WTC11 (cell line): Measurements from ENCODE around the gene AJM1. TPM values are rescaled to one million over a fixed set of nuclear protein-coding genes. Genes with fewer than 3 reads are reported as not detected.

Experiments
- ATAC-seq: fragments of 200-7000 bp; cut with Tn5 transposase; 2 replicates; pipeline ENCODE4 v1.10.0; 2021; ENCODE audit warnings: mild to moderate bottlenecking, moderate library complexity
- CTCF ChIA-PET: fragments of 300-600 bp; sonication (Branson Sonifier 250); formaldehyde crosslinking; loops from one replicate; lab custom pipeline; 2021; ENCODE audit warnings: antibody characterized with exemption; lab: Charles Lee
- POLR2A ChIA-PET: fragments of 350-600 bp; sonication (Branson Sonifier 250); formaldehyde crosslinking; loops from one replicate; lab custom pipeline; 2021; ENCODE audit warnings: antibody characterized with exemption; lab: Charles Lee
- DNase-seq: peaks from one replicate; pipeline ENCODE4 v3.0.0; 2021; ENCODE audit warnings: low spot score
- H3K27ac Mint-ChIP-seq: 2 replicates; pipeline ENCODE4 v1.8.0; 2021; ENCODE audit warnings: mixed read lengths
- H3K27me3 Mint-ChIP-seq: 2 replicates; pipeline ENCODE4 v1.8.0; 2021; ENCODE audit warnings: low read depth, mild to moderate bottlenecking, moderate library complexity, mixed read lengths
- H3K36me3 Mint-ChIP-seq: 2 replicates; pipeline ENCODE4 v1.8.0; 2021; ENCODE audit warnings: mixed read lengths
- H3K4me1 Mint-ChIP-seq: 2 replicates; pipeline ENCODE4 v1.8.0; 2022; ENCODE audit warnings: mixed read lengths
- H3K4me3 Mint-ChIP-seq: 2 replicates; pipeline ENCODE4 v1.8.0; 2021; ENCODE audit warnings: mild to moderate bottlenecking, moderate library complexity, mixed read lengths
- H3K9me3 Mint-ChIP-seq: 2 replicates; pipeline ENCODE4 v1.8.0; 2021; ENCODE audit warnings: mixed read lengths
- AFF4 ChIP-seq: sonication (generic); formaldehyde crosslinking; IDR thresholded peaks from 2 replicates; pipeline ENCODE4 v1.8.1; 2023; ENCODE audit warnings: mild to moderate bottlenecking, missing genetic modification reagents, borderline replicate concordance
- ATF1 ChIP-seq: sonication (generic); formaldehyde crosslinking; IDR thresholded peaks from 2 replicates; pipeline ENCODE4 v1.8.1; 2023; ENCODE audit warnings: mild to moderate bottlenecking, moderate library complexity, missing genetic modification reagents
- CREB1 ChIP-seq: sonication (generic); formaldehyde crosslinking; IDR thresholded peaks from 2 replicates; pipeline ENCODE4 v1.8.0; 2023; ENCODE audit warnings: mild to moderate bottlenecking, missing genetic modification reagents
- E2F1 ChIP-seq: sonication (generic); formaldehyde crosslinking; IDR thresholded peaks from 2 replicates; pipeline ENCODE4 v1.8.0; 2022; ENCODE audit warnings: mild to moderate bottlenecking, missing genetic modification reagents
- E2F5 ChIP-seq: sonication (generic); formaldehyde crosslinking; IDR thresholded peaks from 2 replicates; pipeline ENCODE4 v1.8.1; 2022; ENCODE audit warnings: mild to moderate bottlenecking, moderate library complexity, missing genetic modification reagents
- ELF4 ChIP-seq: sonication (generic); formaldehyde crosslinking; IDR thresholded peaks from 2 replicates; pipeline ENCODE4 v1.8.1; 2022; ENCODE audit warnings: low read depth, mild to moderate bottlenecking, moderate library complexity, missing genetic modification reagents
- ETV6 ChIP-seq: sonication (generic); formaldehyde crosslinking; IDR thresholded peaks from 2 replicates; pipeline ENCODE4 v1.8.1; 2022; ENCODE audit warnings: mild to moderate bottlenecking, missing genetic modification reagents
- FOXJ3 ChIP-seq: sonication (generic); formaldehyde crosslinking; IDR thresholded peaks from 2 replicates; pipeline ENCODE4 v1.9.0; 2021; ENCODE audit warnings: missing genetic modification reagents, mild to moderate bottlenecking, borderline replicate concordance
- FOXK1 ChIP-seq: sonication (generic); formaldehyde crosslinking; IDR thresholded peaks from 2 replicates; pipeline ENCODE4 v1.8.0; 2022; ENCODE audit warnings: mild to moderate bottlenecking, moderate library complexity, missing genetic modification reagents
- GTF2I ChIP-seq: fragments of 250-450 bp; sonication (Bioruptor Pico); conservative IDR thresholded peaks from 2 replicates; pipeline ENCODE4 v1.4.0; 2021; ENCODE audit warnings: mild to moderate bottlenecking
- IRF1 ChIP-seq: sonication (generic); formaldehyde crosslinking; IDR thresholded peaks from 2 replicates; pipeline ENCODE4 v1.8.0; 2023; ENCODE audit warnings: missing genetic modification reagents
- JAZF1 ChIP-seq: fragments of 250-450 bp; sonication (Bioruptor Pico); IDR thresholded peaks from 2 replicates; pipeline ENCODE4 v1.9.0; 2021; ENCODE audit warnings: moderate library complexity, mild to moderate bottlenecking, inconsistent platforms
- MYBL2 ChIP-seq: sonication (generic); formaldehyde crosslinking; IDR thresholded peaks from 2 replicates; pipeline ENCODE4 v1.8.1; 2023; ENCODE audit warnings: mild to moderate bottlenecking, moderate library complexity, missing genetic modification reagents
- RELA ChIP-seq: sonication (generic); formaldehyde crosslinking; IDR thresholded peaks from 2 replicates; pipeline ENCODE4 v1.8.1; 2022; ENCODE audit warnings: missing genetic modification reagents, mild to moderate bottlenecking, borderline replicate concordance
- TEAD1 ChIP-seq: sonication (generic); formaldehyde crosslinking; IDR thresholded peaks from 2 replicates; pipeline ENCODE4 v1.8.0; 2022; ENCODE audit warnings: mild to moderate bottlenecking, missing genetic modification reagents
- TEAD4 ChIP-seq: sonication (generic); formaldehyde crosslinking; IDR thresholded peaks from 2 replicates; pipeline ENCODE4 v1.8.0; 2022; ENCODE audit warnings: mild to moderate bottlenecking, missing genetic modification reagents
- TP53 ChIP-seq: sonication (generic); formaldehyde crosslinking; IDR thresholded peaks from 2 replicates; pipeline ENCODE4 v1.8.1; 2023; ENCODE audit warnings: mild to moderate bottlenecking, missing genetic modification reagents
- ZNF138 ChIP-seq: sonication (generic); formaldehyde crosslinking; conservative IDR thresholded peaks from 2 replicates; pipeline ENCODE4 v1.8.1; 2022; ENCODE audit warnings: mild to moderate bottlenecking, moderate library complexity, missing genetic modification reagents
- ZNF317 ChIP-seq: sonication (generic); formaldehyde crosslinking; IDR thresholded peaks from 2 replicates; pipeline ENCODE4 v1.8.1; 2023; ENCODE audit warnings: low read depth, mild to moderate bottlenecking, moderate library complexity, missing genetic modification reagents, borderline replicate concordance
- ZNF423 ChIP-seq: fragments of 250-450 bp; sonication (Bioruptor Pico); IDR thresholded peaks from 2 replicates; pipeline ENCODE4 v2.1.2; 2022; ENCODE audit warnings: mild to moderate bottlenecking, moderate library complexity
- ZNF512 ChIP-seq: sonication (generic); formaldehyde crosslinking; IDR thresholded peaks from 2 replicates; pipeline ENCODE4 v1.8.1; 2022; ENCODE audit warnings: missing genetic modification reagents, borderline replicate concordance
- total RNA-seq: library from RNA; stranded (reverse); gene quantifications from 3 replicates; pipeline ENCODE4 v1.2.3, GENCODE V29; 2021
- TF ChIP-seq, protein P1 (sequence below): fragments of 250-450 bp; sonication (Bioruptor Pico); IDR thresholded peaks from 2 replicates; pipeline ENCODE4 v2.1.2; 2022; ENCODE audit warnings: mild to moderate bottlenecking, moderate library complexity
- TF ChIP-seq, protein P2 (sequence below): sonication (generic); formaldehyde crosslinking; IDR thresholded peaks from 2 replicates; pipeline ENCODE4 v1.8.0; 2022; ENCODE audit warnings: mild to moderate bottlenecking, missing genetic modification reagents
- TF ChIP-seq, protein P3 (sequence below): fragments of 200-600 bp; IDR thresholded peaks from 2 replicates; pipeline ENCODE4 v1.8.0; 2022; ENCODE audit warnings: antibody characterized with exemption
- TF ChIP-seq, protein P4 (sequence below): fragments of 250-450 bp; sonication (Bioruptor Pico); IDR thresholded peaks from 2 replicates; pipeline ENCODE4 v1.9.0; 2021; ENCODE audit warnings: moderate library complexity, mild to moderate bottlenecking, inconsistent platforms, borderline replicate concordance

AJM1 gene
- total RNA-seq, 1 experiment from 2014 or later, result 1.6 TPM

- H3K36me3 Mint-ChIP-seq, result peaks cover 2% of the 10 kb centered on the region; the same call in 1 of the 2 replicates
- H3K27ac Mint-ChIP-seq, result peak overlapping the region; percentile 93
- peak overlapping the region; percentile 94 for H3K4me3 Mint-ChIP-seq
- peaks cover 10% of the 10 kb centered on the region for H3K4me1 Mint-ChIP-seq
- no peaks in the 10 kb centered on the region for H3K9me3 Mint-ChIP-seq
- DNase-seq (peak; percentile 90), ATAC-seq (peak; percentile 32)
- CTCF ChIA-PET, result interaction anchor here (0.6 to 3.0 kb wide), 22 partner anchors 12 to 576 kb away, joined by 3 to 18 read pairs (median 6); partner anchors contain the start of genes EXD3, NOXA1, NPDC1 and RABL6
- POLR2A ChIA-PET, result interaction anchor here (1.1 to 3.0 kb wide), 9 partner anchors 9 to 188 kb away, joined by 3 to 14 read pairs (median 4); partner anchors contain the start of genes EDF1, RABL6 and TRAF2
- peaks cover 3% of the 10 kb centered on the region for H3K27me3 Mint-ChIP-seq
- TF ChIP-seq TP53 (no peak), AFF4 (CRISPR knock-in tag) (no peak), FOXJ3 (CRISPR knock-in tag) (no peak), TEAD4 (no peak), E2F1 (CRISPR knock-in tag) (no peak), GTF2I (CRISPR knock-in tag) (no peak), ELF4 (no peak), TEAD1 (CRISPR knock-in tag) (no peak), ZNF138 (no peak; the same call in 1 of the 2 replicates), CREB1 (no peak), ATF1 (CRISPR knock-in tag) (no peak), JAZF1 (CRISPR knock-in tag) (no peak), E2F5 (CRISPR knock-in tag) (no peak), FOXK1 (no peak), IRF1 (CRISPR knock-in tag) (no peak), ETV6 (0 out of 2 replicates have a peak, but pooled peaks have one; percentile 12), ZNF317 (CRISPR knock-in tag) (no peak), MYBL2 (no peak), ZNF512 (no peak), ZNF423 (CRISPR knock-in tag) (no peak), RELA (CRISPR knock-in tag) (no peak)
- TF ChIP-seq, protein P1, sequence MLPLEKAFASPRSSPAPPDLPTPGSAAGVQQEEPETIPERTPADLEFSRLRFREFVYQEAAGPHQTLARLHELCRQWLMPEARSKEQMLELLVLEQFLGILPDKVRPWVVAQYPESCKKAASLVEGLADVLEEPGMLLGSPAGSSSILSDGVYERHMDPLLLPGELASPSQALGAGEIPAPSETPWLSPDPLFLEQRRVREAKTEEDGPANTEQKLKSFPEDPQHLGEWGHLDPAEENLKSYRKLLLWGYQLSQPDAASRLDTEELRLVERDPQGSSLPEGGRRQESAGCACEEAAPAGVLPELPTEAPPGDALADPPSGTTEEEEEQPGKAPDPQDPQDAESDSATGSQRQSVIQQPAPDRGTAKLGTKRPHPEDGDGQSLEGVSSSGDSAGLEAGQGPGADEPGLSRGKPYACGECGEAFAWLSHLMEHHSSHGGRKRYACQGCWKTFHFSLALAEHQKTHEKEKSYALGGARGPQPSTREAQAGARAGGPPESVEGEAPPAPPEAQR (CRISPR knock-in tag), result no peak
- TF ChIP-seq, protein P2, sequence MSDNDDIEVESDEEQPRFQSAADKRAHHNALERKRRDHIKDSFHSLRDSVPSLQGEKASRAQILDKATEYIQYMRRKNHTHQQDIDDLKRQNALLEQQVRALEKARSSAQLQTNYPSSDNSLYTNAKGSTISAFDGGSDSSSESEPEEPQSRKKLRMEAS (CRISPR knock-in tag), result peak; percentile 32; the same call in 1 of the 2 replicates
- TF ChIP-seq, protein P3, sequence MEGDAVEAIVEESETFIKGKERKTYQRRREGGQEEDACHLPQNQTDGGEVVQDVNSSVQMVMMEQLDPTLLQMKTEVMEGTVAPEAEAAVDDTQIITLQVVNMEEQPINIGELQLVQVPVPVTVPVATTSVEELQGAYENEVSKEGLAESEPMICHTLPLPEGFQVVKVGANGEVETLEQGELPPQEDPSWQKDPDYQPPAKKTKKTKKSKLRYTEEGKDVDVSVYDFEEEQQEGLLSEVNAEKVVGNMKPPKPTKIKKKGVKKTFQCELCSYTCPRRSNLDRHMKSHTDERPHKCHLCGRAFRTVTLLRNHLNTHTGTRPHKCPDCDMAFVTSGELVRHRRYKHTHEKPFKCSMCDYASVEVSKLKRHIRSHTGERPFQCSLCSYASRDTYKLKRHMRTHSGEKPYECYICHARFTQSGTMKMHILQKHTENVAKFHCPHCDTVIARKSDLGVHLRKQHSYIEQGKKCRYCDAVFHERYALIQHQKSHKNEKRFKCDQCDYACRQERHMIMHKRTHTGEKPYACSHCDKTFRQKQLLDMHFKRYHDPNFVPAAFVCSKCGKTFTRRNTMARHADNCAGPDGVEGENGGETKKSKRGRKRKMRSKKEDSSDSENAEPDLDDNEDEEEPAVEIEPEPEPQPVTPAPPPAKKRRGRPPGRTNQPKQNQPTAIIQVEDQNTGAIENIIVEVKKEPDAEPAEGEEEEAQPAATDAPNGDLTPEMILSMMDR, result no peak
- TF ChIP-seq, protein P4, sequence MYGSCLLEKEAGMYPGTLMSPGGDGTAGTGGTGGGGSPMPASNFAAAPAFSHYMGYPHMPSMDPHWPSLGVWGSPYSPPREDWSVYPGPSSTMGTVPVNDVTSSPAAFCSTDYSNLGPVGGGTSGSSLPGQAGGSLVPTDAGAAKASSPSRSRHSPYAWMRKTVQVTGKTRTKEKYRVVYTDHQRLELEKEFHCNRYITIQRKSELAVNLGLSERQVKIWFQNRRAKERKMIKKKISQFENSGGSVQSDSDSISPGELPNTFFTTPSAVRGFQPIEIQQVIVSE, result no peak
Observed at GRCh38 chr9:136847088-136847825, 5.0 kb downstream of the AJM1 start.
